NCI-H526 treated with DMSO at 0.1 percent for 48 hours (cell line): Measurements from ENCODE around the gene ZNF418.
"Not testable (repeated sequence)": the region's sequence is repeated elsewhere in the genome, so short reads cannot be mapped to it uniquely, and the experiment has no call there.

Source experiments
- DNase-seq: peaks from one replicate; lab custom pipeline; 2025; lab: John Stamatoyannopoulos, UW

ZNF418 gene

DNA sequence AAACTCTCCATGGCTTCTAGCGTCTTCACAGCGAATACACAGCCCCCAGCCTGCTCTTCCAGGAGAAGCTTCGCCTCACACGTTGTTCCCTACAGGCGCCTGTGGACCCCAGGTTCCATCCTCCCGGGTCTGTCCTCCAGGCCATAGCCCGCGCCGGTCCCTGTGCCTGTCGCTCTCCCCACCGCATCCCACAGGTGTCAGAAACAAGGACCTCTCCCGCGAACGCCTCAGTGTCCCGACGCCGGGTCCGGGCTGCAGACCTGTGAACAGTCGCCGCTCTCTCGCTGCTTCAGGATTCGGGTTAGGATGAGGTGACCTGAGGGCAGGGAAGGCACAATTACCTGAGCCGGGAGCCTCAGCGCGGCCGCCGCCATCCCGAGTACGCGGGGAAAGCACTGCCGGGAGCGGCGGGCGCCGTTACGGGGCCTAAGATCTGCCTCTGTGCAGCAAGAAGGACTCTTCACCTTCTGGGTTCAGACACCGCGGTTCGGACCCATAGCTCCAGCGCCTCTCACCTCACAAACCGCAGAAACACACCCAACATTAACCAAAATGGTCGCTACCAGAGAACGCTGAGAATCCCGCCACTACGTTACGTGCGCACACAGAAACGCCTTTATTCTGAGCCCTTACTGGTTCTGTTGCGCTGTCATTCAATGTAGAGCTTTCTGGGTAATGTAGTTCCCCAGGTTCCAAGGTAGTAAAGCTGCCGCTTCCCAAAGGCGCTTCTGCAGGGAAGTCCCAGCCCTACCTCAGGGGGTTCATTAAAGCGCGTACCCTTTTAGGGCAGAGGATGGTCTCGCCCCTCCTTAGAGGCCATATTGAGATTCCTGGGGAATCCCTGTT is at the start of gene ZNF418:
TSS of gene ZNF418 (minus strand) at position 583 of the 846 bp plus-strand sequence. CDS start 1,580 bp downstream, outside the sequence.
- DNase-seq: no peak

DNA sequence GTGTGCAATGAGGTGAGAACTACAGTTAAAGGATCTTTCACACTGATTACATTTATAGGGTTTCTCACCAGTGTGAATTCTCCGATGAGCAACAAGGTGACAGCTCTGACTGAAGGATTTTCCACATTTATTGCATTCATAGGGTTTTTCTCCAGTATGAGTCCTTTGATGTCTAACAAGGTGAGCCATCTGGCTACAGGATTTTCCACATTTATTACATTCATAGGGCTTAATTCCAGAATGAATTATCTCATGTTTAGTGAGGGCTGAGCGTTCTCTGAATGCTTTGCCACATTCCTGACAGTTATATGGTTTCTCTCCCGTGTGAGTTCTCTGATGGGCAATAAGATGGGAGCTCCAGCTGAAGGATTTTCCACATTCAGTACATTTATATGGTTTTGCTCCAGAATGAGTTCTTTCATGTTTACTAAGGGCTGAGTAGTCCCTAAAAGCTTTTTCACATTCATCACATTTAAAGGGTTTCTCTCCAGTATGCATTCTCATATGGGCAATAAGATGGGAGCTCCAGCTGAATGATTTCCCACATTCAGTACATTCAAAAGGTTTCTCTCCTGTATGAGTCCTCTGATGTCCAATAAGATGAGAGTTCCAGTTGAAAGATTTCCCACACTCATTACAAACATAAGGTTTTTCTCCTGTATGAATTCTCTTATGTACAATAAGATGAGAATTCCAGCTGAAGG is 43.5 kb upstream of the ZNF418 start:
- no peak for DNase-seq

DNA sequence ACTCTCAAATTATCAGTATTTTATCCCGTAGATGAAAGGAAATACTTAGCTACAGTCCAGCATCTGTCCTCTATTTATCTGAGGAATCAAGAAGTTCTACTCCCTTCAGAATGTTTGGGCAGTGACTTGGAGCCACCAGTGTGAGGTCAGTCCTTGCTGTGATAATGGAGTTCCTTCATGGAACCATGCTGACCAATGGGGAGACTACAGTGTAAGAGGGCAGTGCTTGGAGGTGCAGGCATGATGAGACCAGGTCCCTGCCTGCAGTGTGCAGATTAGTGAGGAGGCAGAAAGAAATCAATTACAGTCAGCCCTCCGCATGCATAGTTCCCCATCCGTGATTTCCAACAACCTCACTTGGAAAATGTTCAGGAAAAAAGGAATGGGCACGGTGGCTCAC is 39.2 kb upstream of the ZNF418 start, which contains the start of gene C19orf18:
TSS of gene C19orf18 (minus strand) at position 101 of the 400 bp plus-strand sequence. CDS start 102 bp downstream, outside the sequence.
- no peak for DNase-seq

DNA sequence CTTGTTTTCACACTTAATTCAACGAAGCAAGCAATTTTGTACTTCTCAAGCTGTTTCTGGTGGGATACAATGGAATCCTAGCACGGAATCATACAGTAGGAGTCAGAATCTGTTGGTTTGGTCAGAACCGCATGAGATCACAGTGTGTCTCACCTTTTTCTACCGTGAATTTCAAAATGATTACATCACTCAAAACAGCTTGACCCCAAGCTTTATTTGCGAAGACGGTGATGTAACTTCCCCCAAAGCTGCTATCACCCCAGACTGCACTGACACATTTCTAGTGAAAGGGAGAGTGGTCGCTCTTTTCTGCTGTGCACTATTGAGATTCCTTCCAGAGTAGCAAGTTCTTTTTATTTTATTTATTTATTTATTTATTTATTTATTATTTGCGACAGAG is 29.6 kb upstream of the ZNF418 start:
- DNase-seq: no peak

DNA sequence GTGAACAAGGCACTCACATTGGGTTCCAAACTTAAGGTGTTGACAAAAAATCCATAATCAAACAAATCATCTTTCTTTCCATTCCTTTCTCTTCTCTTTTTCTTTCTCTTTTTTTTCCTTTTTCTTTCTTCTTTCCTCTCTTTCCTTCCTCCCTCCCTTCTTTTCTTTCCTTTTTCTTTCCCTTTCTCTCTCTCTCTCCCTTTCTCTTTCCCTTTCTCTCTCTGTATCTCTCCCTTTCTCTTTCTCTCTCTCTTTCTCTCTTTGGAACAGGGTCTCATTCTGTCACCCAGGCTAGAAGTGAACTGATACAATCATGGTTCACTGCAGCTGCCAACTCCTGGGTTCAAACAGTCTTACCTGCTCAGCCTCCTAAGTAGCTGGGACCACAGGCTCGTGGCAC is 26.6 kb upstream of the ZNF418 start:
- no peak for DNase-seq

DNA sequence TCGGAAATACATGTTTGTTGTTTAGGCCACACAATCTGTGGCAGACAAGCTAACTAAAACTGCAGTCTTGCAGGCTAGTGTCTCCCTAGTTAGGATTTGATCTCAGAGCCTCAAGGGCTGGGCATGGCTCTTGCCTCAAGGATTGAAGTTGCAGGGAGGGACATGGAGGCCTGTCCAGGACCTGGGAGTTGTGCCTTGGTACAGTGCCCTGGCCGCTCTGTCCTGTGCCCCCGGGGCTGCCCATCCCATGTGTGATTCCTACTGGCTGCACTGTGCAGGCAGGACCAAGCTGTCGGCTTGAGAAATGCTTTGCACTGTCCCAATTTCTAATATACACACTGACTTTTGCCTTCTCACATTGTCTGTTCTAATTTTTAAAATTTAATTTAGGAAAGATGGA is 19.8 kb upstream of the ZNF418 start:
- DNase-seq: no peak

DNA sequence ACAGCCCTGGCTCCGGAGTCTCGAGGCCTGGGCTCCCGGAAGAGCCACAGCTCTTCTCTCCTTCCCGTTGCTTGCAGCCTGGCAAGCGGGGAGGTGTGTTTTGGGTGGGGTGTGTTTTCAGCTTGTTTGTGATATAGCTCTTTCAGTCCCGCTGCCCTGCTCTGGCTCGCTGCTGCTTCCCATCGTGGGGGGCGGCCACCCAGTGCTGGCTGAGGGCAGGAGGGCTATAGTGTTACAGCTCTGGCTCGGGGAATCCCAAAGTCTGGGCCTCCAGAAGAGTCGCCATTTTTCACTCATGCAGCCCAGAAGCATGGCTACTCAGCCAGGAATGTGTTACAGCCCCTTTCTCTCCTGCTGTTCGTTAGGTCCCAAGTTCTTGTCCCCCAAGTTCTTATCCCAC is 14.5 kb upstream of the ZNF418 start:
- DNase-seq: no peak

DNA sequence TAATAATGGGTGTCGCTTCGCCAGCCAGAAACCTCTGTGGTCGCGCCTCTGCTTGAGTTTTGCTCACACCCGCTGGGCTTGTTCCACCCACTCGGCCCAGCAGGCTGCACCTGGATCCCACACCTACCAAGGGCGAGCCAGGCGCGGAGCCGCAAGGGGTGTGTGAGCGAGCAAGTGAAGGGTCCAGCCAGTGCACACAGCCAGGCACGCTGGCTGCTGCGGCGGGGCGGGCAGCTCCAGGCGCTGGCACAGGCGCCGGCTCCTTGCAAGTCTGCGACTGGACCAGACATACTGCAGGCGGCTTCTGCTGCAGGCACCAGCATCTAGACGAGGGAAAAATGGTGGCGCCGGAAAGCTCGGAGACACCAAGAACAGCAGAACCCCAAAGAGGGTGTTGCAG is 14.1 kb upstream of the ZNF418 start:
- no peak for DNase-seq

DNA sequence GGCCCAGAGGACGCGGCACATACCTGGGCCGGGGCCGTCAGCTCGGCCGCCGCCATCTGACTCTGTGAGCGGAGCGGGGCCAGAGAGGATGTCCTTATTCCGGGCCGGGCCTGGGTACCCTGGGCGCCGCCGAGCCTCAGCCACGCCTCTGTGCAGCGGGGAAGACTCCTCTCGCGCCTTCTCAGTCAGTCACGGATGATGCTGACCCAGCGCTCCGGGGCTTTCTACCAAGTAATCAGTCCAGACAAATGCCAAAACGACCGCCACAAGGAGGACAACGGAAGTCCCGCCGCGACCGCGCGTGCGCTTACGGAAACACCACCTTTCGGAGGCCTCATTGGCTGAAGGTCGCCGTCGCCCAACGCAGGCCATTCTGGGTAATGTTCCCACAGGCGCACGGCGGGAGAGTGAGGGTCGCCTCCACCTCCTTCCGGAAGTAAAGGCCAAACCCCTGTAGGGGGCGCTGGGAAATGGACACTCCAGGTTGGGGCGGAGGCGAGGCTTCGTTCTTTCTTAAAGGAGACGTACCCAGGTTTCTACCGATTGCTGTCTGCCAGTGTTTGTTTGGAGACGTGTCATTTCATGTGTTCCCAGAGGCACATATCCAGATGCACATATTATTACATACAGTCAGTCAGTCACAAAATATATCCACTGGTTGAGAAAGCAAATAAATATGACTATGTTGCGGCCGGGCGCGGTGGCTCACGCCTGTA is 12.4 kb upstream of the ZNF418 start, which contains the start of gene ZNF256:
TSS of gene ZNF256 (minus strand) at position 288 of the 716 bp plus-strand sequence. CDS start at position 56, 232 bp downstream.
- DNase-seq: peak; percentile 96

DNA sequence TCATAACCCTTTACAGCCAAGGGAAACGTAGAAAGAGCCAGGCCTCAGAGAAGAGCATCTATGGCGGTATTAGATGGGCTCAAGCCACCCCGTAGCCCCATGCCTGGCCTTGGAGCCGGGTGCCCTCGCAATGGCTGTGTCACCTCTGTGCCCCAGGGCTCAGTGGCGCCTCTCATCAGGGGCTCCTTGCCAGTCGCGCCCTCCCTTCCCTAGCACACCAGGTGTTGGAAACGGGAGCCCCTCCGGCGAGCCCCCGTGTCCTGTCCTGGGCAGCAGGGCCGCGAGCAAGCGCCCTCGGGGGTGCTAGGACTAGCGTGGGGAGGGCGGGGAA is 11.9 kb upstream of the ZNF418 start:
- no peak for DNase-seq

DNA sequence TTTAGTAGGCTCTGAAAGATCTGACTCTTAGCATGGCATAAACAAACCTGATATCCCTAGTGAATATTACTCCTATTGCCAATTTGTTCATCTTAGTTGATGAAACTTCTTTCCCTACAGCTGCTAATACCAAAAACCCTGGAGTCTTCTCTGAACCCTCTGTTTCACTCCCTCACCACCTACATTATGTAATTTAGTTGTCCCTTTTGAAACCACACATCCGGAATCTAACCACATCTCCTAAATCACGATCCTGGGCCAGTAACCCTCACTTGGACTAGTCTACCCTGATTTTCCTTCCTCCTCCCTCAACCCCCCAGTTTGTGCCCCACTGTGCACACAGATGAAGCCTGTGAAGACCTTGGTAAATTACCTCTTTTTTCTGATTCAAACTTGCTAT is 11.1 kb upstream of the ZNF418 start:
- DNase-seq: no peak

DNA sequence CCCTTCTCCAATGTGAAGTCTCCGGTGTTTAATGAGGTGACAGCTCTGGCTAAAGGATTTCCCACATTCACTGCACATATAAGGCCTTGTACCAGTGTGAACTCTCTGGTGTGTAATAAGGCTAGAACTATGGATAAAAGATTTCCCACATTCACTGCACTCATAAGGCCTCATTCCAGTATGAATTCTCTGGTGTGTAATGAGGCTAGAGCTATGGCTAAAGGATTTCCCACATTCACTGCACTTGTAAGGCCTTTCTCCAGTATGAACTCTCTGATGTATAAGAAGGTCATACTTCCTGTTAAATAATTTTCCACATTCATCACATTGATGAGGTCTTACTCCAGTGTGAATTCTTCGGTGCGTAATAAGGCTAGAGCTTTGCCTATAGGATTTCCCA is 6.4 kb upstream of the ZNF418 start:
- no peak for DNase-seq

DNA sequence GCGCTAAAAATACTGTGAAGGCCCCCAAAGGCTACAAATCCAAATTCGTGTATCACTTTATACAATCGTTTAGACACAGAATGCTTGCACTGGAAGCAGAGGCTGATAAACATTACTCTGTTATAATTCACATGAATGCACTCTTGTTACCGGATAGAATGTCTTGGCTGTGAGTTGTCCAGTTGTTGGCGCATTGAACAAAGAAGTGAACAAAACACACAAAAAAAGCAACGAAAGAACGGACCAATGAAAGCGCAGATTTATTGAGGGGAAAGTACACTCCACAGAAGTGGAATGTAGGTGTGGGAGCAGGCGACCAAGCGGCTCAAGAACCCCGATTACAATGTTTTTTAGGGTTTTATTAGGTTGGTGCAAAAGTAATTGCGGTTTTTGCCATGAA is 529 bp upstream of the ZNF418 start:
- DNase-seq: no peak

DNA sequence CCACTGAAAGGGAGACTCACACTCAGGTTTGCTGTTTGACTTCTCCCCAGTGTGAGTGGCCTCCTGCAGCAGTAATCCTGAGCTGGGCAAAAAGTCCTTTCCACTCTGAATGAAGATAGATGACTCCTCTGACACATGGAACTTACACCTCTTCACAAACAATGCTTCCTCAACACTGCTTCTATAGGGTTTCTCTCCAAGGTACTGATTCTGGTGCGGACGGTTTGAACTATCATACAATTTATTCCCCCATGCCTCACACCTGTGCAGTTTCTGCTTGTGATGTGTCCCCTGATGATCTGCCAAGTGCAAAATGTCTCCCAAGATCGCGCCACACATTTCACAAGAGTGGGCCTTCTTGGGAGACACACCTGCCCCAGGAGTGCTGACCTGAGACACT is 7.6 kb downstream of the ZNF418 start:
- DNase-seq: no peak

DNA sequence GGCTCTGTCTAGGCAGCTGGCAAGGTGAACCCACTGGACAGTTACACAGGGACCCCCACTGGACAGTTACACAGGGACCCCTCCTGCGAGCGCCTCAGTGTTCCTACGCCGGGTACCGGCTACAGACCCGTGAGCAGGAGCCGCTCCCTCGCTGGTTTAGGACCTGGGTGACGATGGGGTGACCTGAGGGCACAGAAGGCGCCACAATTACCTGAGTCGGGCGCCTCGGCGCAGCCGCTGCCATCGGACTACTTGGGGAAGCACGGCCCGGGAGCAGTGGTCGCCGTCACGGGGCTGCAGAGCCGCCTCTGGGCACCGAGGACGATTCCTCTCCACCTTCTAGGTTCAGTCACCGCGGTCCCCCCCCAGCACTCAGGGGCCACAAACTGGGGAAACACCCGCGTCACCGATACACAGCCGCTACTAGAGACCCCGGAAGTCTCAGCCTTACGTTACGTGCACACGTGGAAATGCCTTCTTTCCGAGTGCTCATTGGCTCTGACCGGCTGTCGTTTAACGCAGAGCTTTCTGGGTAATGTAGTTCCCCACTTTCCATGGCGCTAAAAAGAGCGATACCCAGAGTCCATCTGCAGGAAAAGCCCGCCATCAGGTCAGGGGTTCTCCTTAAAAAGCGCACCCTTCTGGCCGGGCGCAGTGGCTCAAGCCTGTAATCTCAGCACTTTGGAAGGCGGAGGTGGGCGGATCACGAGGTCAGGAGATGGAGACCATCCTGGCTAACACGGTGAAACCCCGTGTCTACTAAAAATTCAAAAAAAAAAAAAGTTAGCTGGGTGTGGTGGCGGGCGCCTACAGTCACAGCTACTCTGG is 18.8 kb downstream of the ZNF418 start, which contains the start of gene ZNF417:
TSS of gene ZNF417 (minus strand) at position 425 of the 828 bp plus-strand sequence. CDS start at position 244, 181 bp downstream.
- peak; percentile 94 for DNase-seq

DNA sequence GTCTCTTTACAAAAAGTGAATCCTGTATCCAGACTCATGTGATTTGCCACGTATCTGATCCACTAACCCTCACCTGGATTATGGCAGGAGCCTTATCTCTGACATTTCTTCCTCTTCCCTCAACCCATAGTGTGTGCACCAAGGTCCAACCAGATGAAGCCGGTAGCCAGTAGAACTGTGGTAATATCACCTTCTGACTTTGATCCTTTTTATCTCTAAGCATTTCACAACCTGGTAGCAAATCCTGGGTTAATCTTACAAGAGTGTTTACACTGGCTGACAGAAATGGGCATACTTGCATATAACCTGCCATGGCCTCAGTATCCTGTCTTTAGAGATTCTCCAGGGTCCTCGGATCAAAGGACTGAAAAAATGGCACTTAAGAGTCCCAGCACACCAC is 20.7 kb downstream of the ZNF418 start:
- DNase-seq: no peak

DNA sequence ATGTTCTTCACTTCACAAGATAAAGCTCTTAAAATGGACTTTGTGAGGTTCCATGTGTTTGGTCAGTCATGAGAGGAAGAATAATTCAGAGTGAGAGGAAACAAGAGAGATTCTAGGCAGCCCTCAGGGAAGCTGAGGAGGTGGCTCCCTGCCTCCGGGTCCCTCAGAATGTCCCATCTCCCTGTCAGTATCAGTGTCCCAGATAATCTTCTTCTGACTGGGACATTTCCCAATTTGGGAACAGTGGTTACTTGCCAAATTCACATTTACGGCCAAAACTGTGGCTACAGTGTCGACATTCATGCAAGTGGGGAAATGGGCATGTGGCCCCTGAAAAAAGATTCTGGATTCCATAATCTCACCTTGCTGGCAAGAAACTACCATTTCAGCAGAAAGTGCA is 27.8 kb downstream of the ZNF418 start:
- no peak for DNase-seq

DNA sequence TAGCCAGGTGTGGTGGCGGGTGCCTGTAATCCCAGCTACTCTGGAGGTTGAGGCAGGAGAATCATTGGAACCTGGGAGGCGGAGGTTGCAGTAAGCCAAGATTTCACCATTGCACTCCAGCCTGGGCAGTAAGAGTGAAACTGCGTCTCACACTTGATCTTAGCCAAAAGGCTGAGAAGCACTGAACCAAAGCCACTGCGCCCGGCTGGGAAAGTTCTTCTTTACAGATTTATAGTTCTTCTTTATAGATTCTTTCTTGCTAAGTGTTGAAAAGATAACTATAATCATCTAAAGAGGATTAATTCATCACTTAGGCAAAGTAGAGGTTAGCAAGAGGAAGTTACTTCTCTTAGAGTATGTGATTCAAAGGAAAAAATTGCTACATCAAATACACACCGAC is 29.9 kb downstream of the ZNF418 start:
- no peak for DNase-seq

DNA sequence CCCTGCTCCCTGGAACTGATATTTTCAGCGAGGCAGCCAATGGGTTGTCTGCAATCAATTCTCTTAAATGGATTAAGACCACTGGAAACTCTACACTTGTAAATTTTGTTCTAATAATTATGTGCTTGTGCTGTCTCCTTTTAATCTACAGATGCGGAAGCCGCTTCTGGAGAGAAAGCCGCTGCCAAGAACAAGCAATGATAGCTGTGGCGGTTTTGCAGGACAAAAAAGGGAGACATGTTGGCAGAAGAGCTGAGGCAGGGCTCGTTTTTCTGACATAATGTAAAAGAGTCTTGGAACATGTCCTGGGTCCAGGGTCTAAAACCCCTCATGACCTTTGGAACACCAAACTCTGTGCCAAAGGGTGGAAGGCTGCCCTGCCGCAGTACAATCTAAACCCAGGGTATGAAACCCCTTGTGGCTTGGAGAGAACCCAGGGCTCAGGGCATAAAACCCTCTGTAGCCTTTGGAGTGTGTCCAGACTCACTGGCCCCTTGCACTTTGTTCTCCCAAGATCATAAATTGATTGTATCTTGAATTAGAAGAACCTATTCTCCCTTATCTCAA is 31.5 kb downstream of the ZNF418 start:
- DNase-seq: no peak

DNA sequence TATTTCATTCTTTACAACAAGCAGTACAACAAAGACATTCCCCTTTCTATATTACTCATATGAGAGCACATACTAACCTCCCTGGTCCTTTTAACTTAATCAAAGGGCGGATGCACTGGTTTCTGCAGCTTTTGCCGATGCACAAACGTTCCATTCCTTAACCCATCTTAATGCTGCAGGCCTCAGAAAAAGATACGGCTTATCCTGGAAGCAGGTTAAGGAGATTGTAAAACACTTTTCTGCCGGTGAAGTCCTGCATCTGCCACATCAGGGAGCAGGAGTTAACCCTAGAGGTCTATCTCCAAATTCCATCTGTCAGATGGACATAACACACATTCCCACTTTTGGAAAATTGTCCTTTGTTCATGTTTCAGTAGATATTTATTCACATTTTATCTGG is 34.9 kb downstream of the ZNF418 start:
- no peak for DNase-seq

DNA sequence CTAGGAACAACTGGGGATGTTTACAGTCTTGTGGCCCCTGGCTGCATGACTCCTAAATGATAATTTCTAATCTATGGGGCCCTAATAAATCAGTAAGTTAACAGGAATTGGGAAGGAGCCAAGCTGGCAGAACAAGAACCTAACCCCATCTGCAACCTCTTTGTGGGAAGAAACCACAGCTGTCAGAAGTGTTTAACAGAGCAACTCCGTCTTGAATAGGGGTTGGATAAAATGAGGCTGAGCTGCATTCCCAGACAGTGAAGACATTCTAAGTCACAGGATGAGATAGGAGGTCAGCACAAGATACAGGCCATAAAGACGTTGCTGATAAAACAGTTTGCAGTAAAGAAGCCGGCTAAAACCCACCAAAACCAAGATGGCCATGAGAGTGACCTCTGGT is 44.5 kb downstream of the ZNF418 start:
- not testable (repeated sequence) for DNase-seq
